ENCODE results near the gene B3GAT2. TPM values are rescaled to one million over a fixed set of nuclear protein-coding genes. Genes with fewer than 3 reads are reported as not detected.

The B3GAT2 gene
- polyA plus RNA-seq = 0.23 TPM

GRCh38 chr6:70956451-70957283 lies at the start of gene B3GAT2:
Gene B3GAT2, minus strand, starts transcription at chr6:70957060. Its CDS starts 631 bp downstream, at chr6:70956429.
- Mint-ChIP-seq H3K9me3 (peaks cover 0 to 4% (median 0%) of the 10 kb centered on the region in 3 donors), H3K4me1 (peaks cover 7 to 9% (median 8%) of the 10 kb centered on the region in 3 donors), H3K27me3 (peaks cover 38% of the 10 kb centered on the region), H3K36me3 (peaks cover 4% of the 10 kb centered on the region), H3K27ac (no peak within 1 kb of the TSS), H3K4me3 (peak within 1 kb of the TSS; percentile 71 to 90 (median 86))

GRCh38 chr6:70998148-70998547 lies 41.3 kb upstream of the B3GAT2 start:
- Mint-ChIP-seq H3K4me1 (no peaks in the 10 kb centered on the region), H3K27me3 (peaks cover 6% of the 10 kb centered on the region), H3K36me3 (no peaks in the 10 kb centered on the region), H3K9me3 (peaks cover 0 to 5% (median 3%) of the 10 kb centered on the region in 3 donors), H3K4me3 (no peak overlapping the region), H3K27ac (no peak overlapping the region)

- no peak overlapping the region for H3K4me3 Mint-ChIP-seq
- peaks cover 0 to 3% (median 3%) of the 10 kb centered on the region in 3 donors for H3K9me3 Mint-ChIP-seq
- H3K36me3 Mint-ChIP-seq = no peaks in the 10 kb centered on the region
- peaks cover 6% of the 10 kb centered on the region for H3K27me3 Mint-ChIP-seq
- no peak overlapping the region for H3K27ac Mint-ChIP-seq
- no peaks in the 10 kb centered on the region for H3K4me1 Mint-ChIP-seq
Measured at GRCh38 chr6:70997379-70997778, 40.5 kb upstream of the B3GAT2 start.

- no peaks in the 10 kb centered on the region for H3K36me3 Mint-ChIP-seq
- no peaks in the 10 kb centered on the region for H3K4me1 Mint-ChIP-seq
- no peak overlapping the region for H3K27ac Mint-ChIP-seq
- no peak overlapping the region for H3K4me3 Mint-ChIP-seq
- peaks cover 6% of the 10 kb centered on the region for H3K27me3 Mint-ChIP-seq
- peaks cover 0 to 3% (median 2%) of the 10 kb centered on the region in 3 donors for H3K9me3 Mint-ChIP-seq
Measured at GRCh38 chr6:70996106-70996505, 39.2 kb upstream of the B3GAT2 start.

GRCh38 chr6:70995411-70995810 lies 38.6 kb upstream of the B3GAT2 start:
- Mint-ChIP-seq H3K36me3 (no peaks in the 10 kb centered on the region), H3K9me3 (peaks cover 0 to 3% (median 2%) of the 10 kb centered on the region in 3 donors), H3K4me3 (no peak overlapping the region), H3K4me1 (no peaks in the 10 kb centered on the region), H3K27ac (no peak overlapping the region), H3K27me3 (peaks cover 6% of the 10 kb centered on the region)

- Mint-ChIP-seq H3K4me3 (no peak overlapping the region), H3K27ac (no peak overlapping the region), H3K9me3 (peaks cover 0 to 2% (median 0%) of the 10 kb centered on the region in 3 donors), H3K27me3 (no peaks in the 10 kb centered on the region), H3K4me1 (no peaks in the 10 kb centered on the region), H3K36me3 (no peaks in the 10 kb centered on the region)
Measured at GRCh38 chr6:70991253-70991652, 34.4 kb upstream of the B3GAT2 start.

GRCh38 chr6:70985156-70985555 lies 28.3 kb upstream of the B3GAT2 start:
- H3K4me1 Mint-ChIP-seq = peaks cover 2 to 7% (median 6%) of the 10 kb centered on the region in 3 donors
- no peak overlapping the region for H3K4me3 Mint-ChIP-seq
- H3K36me3 Mint-ChIP-seq = no peaks in the 10 kb centered on the region
- no peaks in the 10 kb centered on the region for H3K9me3 Mint-ChIP-seq
- no peaks in the 10 kb centered on the region for H3K27me3 Mint-ChIP-seq
- H3K27ac Mint-ChIP-seq = no peak overlapping the region

GRCh38 chr6:70982747-70983146 lies 25.9 kb upstream of the B3GAT2 start:
- Mint-ChIP-seq H3K9me3 (peaks cover 0 to 3% (median 2%) of the 10 kb centered on the region in 3 donors), H3K4me1 (peaks cover 2 to 7% (median 6%) of the 10 kb centered on the region in 3 donors), H3K36me3 (no peaks in the 10 kb centered on the region), H3K4me3 (no peak overlapping the region), H3K27me3 (no peaks in the 10 kb centered on the region), H3K27ac (no peak overlapping the region)

GRCh38 chr6:70980727-70981126 lies 23.9 kb upstream of the B3GAT2 start:
- no peak overlapping the region for H3K27ac Mint-ChIP-seq
- peaks cover 2 to 7% (median 6%) of the 10 kb centered on the region in 3 donors for H3K4me1 Mint-ChIP-seq
- H3K4me3 Mint-ChIP-seq = no peak overlapping the region
- no peaks in the 10 kb centered on the region for H3K36me3 Mint-ChIP-seq
- H3K9me3 Mint-ChIP-seq = peaks cover 0 to 3% (median 2%) of the 10 kb centered on the region in 3 donors
- no peaks in the 10 kb centered on the region for H3K27me3 Mint-ChIP-seq

GRCh38 chr6:70973604-70974003 lies 16.7 kb upstream of the B3GAT2 start:
- peaks cover 7% of the 10 kb centered on the region for H3K27me3 Mint-ChIP-seq

GRCh38 chr6:70967049-70967448 lies 10.2 kb upstream of the B3GAT2 start:
- Mint-ChIP-seq H3K4me3 (no peak overlapping the region), H3K27ac (no peak overlapping the region), H3K36me3 (no peaks in the 10 kb centered on the region), H3K27me3 (peaks cover 5% of the 10 kb centered on the region), H3K9me3 (peaks cover 2 to 12% (median 3%) of the 10 kb centered on the region in 3 donors), H3K4me1 (no peaks in the 10 kb centered on the region)

More at GRCh38 chr6:70973604-70974003, 16.7 kb upstream of the B3GAT2 start:
- H3K36me3 Mint-ChIP-seq = peaks cover 2% of the 10 kb centered on the region
- peaks cover 3 to 7% (median 4%) of the 10 kb centered on the region in 3 donors for H3K9me3 Mint-ChIP-seq
- H3K27ac Mint-ChIP-seq = no peak overlapping the region
- no peaks in the 10 kb centered on the region for H3K4me1 Mint-ChIP-seq
- H3K4me3 Mint-ChIP-seq = no peak overlapping the region

GRCh38 chr6:70957284-70957617 lies 391 bp upstream of the B3GAT2 start:
- H3K9me3 Mint-ChIP-seq = peaks cover under 1 to 5% (median 2%) of the 10 kb centered on the region in 3 donors
- peaks cover 2% of the 10 kb centered on the region for H3K36me3 Mint-ChIP-seq
- peaks cover 7 to 9% (median 8%) of the 10 kb centered on the region in 3 donors for H3K4me1 Mint-ChIP-seq
- peak overlapping the region in 3 of 4 donors; percentile 66 to 81 (median 75) for H3K4me3 Mint-ChIP-seq
- peaks cover 37% of the 10 kb centered on the region for H3K27me3 Mint-ChIP-seq
- no peak overlapping the region for H3K27ac Mint-ChIP-seq

GRCh38 chr6:70956191-70956450 lies 739 bp downstream of the B3GAT2 start:
- peaks cover 0 to 4% (median 0%) of the 10 kb centered on the region in 3 donors for H3K9me3 Mint-ChIP-seq
- H3K4me3 Mint-ChIP-seq = peak overlapping the region; percentile 41 to 90 (median 80)
- peaks cover 7 to 9% (median 8%) of the 10 kb centered on the region in 3 donors for H3K4me1 Mint-ChIP-seq
- H3K27ac Mint-ChIP-seq = no peak overlapping the region
- peaks cover 38% of the 10 kb centered on the region for H3K27me3 Mint-ChIP-seq
- peaks cover 4% of the 10 kb centered on the region for H3K36me3 Mint-ChIP-seq

GRCh38 chr6:70955441-70956190 lies 1.2 kb downstream of the B3GAT2 start:
- H3K27me3 Mint-ChIP-seq = peaks cover 38% of the 10 kb centered on the region
- H3K27ac Mint-ChIP-seq = no peak overlapping the region
- H3K4me1 Mint-ChIP-seq = peaks cover 7 to 9% (median 8%) of the 10 kb centered on the region in 3 donors
- H3K9me3 Mint-ChIP-seq = peaks cover 0 to 4% (median 0%) of the 10 kb centered on the region in 3 donors
- peak overlapping the region; percentile 41 to 92 (median 80) for H3K4me3 Mint-ChIP-seq
- peaks cover 4% of the 10 kb centered on the region for H3K36me3 Mint-ChIP-seq

GRCh38 chr6:70954750-70955149 lies 2.1 kb downstream of the B3GAT2 start:
- Mint-ChIP-seq H3K27ac (no peak overlapping the region), H3K27me3 (peaks cover 38% of the 10 kb centered on the region), H3K4me3 (peak overlapping the region; percentile 6 to 92 (median 74)), H3K36me3 (peaks cover 4% of the 10 kb centered on the region), H3K4me1 (peaks cover 7 to 9% (median 8%) of the 10 kb centered on the region in 3 donors), H3K9me3 (peaks cover 0 to 4% (median 0%) of the 10 kb centered on the region in 3 donors)
